Activated CD4-positive, CD25-positive, alpha-beta regulatory T cell treated with anti-CD3 and anti-CD28 coated beads, Interleukin-2, amount 50 U/mL, for 24 hours (primary cell): ENCODE results near the gene OR4F15.

ENCODE experiments used
- ATAC-seq, 2 donors: fragments of 150-1000 bp; cut with Tn5 transposase; one replicate each; pipeline ENCODE4 v1.10.0; 2021; ENCODE audit warnings: mild to moderate bottlenecking in 1 of 2, moderate library complexity in 1 of 2

OR4F15 gene

DNA sequence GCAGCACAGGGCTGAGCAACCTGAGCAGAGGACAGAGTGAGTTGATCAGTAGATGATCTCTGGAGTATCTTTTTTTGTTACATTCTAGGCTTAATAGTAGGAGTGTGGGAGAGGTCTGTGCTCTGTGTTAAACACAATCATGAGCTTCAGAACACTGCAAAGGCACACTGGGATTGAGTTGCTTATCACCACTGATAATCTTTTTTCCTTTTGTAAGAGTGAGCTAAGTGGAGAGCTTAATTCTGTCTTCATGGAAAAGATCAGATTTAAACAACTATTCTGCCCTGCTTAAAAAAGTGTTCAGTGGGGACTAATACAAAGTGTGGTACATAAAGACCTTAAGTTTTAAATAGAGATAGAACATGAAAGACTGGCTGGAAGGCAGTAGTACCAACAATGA, 7.6 kb upstream of the OR4F15 start:
- no peak for ATAC-seq

DNA sequence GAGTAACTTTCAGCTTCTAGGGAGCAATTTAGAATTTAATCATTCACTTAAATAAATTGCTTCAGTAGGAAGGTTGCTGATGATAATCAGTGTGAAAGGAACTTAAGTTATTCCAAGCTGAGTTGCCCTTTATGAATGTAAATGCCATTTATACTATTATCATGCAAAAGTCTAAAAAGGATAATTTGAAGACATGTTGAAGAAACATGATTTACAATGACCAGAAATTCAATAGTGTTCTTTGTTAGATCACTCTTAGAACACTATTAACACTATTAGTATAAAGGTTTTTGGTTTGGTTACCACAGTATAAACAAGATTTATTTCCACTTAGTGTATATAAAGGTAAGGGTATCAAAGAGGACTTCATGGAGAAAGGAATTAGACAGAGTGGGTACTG, 7.1 kb upstream of the OR4F15 start:
- ATAC-seq, result no peak

DNA sequence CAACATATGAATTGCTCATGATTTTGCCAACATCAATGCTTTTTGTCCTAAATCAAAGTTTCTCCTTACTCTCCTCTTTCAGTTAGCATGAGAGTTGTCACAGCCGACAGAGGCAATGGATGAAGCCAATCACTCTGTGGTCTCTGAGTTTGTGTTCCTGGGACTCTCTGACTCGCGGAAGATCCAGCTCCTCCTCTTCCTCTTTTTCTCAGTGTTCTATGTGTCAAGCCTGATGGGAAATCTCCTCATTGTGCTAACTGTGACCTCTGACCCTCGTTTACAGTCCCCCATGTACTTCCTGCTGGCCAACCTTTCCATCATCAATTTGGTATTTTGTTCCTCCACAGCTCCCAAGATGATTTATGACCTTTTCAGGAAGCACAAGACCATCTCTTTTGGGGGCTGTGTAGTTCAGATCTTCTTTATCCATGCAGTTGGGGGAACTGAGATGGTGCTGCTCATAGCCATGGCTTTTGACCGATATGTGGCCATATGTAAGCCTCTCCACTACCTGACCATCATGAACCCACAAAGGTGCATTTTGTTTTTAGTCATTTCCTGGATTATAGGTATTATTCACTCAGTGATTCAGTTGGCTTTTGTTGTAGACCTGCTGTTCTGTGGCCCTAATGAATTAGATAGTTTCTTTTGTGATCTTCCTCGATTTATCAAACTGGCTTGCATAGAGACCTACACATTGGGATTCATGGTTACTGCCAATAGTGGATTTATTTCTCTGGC, 6.2 kb upstream of the OR4F15 start:
- no peak for ATAC-seq

DNA sequence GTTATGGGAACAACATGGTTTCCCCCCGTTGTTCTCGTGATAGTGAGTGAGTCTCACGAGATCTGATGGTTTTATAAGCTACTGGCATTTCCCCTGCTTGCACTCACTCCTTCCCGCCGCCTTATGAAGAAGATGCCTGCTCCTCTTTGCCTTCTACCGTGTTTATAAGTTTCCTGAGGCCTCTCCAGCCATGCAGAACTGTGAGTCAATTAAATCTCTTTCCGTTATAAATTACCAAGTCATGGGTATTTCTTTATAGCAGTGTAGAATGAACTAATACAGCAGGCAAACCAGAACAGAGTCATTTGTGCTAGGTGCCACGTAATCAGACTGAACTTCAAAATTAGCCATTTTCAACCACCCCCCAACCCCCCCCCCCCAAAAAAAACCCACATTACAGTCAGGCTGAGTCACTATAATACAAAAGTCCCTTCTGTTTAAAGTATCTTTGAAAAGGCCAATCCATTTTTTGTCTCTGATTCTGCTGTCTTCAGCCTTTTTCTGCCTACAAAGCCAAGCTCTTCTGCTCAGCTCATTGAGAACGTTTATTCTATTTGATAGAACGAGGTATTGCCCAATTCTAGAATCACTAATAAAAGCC, 4.6 kb upstream of the OR4F15 start:
- ATAC-seq, result peak in 1 of 2 donors; percentile 24

DNA sequence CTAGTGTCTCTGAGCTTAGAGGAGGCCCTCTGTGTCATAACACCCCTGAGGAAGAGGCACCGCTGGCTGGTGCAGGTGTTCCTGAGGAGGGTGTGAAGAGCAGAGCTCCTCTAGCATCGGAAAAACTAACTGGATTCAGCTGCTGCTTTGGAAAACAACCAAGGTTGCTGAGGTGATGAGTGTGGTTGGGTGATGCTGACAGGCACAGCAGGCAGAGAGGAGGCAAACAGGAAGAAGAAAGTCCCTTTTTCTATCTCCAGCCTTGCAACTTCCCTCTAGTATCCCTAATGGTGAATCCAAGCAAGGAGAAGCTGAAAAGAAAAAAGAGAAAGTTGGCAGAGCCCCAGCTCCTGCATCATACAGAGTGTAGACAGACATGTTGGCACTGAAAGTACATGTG, 3.8 kb upstream of the OR4F15 start:
- no peak for ATAC-seq

DNA sequence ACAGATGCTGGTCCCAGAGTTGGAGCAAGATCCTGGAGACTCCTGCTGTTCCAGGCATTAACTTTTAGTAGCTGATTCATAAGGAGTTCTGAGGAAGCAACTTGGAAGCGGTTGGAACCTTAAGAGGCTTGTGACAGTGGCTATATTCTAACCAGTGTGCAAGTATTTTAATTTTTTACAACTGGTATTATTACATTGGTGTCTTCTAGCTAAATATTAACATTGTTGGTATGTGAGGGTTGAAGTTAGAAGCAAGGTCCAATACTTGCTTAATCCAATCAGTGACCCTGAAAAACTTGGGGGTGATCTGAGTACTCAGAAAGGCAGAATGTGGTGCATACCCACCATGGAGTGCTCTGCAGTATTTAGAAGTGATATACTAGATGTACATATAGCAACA, 1.5 kb upstream of the OR4F15 start:
- no peak for ATAC-seq

DNA sequence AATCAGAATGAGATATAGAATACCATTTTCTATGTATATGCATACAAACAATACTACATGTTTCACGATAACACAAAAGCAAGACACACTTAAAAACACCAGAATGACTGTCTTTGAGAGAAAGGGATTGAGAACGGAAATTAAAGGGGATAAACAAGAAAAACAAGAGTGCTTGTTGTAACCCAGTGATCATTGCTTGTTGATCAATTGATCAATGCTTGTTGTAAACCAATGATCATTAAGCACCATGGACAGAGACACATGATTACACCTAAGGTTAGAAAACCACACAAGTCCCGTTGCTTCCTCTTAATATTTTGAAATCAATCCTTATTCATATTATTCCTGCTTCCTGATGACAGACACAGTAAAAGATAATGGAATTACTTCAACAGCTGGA, 1.1 kb upstream of the OR4F15 start:
- ATAC-seq, result no peak

DNA sequence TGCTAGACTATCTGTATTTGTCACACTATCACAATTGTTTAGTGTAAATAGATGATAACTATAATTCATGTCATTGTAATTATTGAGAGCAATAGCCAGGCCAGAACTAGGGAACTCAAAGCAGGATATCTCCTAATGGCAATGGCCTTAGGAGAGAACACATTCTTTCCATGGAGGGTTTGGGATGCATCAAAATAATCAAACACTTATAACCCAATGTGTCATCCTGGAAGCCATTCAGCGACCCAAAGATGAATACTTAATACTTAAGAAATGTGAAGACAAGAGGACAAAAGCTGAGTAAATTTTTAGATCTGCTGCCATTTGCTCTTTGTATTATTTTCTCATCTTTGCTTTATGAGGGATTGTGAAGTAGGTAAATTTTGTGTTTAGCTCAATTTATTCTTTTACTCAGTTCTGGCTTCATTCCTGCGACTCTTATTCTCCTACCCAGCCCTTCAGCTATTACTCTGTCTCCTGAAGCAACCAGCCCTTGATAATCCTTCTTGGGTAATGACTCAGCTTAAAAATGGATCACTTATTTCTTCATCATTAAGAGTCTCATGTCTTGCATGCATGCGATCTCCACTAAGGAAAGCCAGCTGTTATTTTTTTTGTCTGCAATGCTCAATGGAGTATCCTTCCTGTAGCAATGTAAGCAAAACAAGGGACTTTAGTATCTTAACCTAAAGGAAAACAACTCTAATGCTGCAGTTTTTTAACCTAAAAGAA, 2.0 kb downstream of the OR4F15 start:
- ATAC-seq, result no peak

DNA sequence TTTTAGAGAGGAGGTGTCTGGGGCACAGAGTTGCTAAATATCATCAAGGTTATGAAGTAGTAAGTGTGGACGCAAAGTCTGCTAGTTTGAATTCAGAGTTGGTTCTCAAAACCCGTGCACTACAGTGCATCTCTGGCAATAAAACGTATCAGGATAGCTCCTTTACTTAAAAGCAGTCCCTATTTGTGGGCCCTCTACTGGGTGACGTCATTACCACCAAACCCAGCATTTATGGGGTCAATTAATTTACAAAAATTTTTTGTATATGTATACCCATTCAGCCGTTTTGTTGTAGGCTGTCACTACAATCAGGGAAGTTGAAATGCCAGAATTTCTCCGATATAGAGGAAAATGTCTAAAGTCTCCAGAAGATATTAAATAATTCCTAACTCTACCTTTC, 8.8 kb downstream of the OR4F15 start:
- no peak for ATAC-seq

DNA sequence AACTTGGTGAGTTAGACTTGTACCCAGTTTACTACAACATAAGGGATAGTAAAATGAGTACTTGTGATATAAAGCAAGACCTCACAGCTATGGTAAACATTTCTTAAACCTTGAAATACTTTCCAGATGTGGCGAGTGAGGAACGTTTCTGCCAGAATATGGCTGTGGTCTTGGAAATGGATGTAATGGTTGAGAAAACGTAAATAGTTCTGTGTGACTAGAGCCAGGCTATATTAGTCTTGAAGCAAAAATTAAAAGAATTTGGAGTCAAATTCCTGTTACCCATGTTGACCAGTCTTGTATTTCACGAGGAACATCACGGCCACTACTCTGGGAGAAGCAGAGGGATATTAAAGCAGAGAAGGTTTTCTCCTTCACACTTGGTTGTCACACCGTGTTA, 15.3 kb downstream of the OR4F15 start:
- no peak for ATAC-seq

DNA sequence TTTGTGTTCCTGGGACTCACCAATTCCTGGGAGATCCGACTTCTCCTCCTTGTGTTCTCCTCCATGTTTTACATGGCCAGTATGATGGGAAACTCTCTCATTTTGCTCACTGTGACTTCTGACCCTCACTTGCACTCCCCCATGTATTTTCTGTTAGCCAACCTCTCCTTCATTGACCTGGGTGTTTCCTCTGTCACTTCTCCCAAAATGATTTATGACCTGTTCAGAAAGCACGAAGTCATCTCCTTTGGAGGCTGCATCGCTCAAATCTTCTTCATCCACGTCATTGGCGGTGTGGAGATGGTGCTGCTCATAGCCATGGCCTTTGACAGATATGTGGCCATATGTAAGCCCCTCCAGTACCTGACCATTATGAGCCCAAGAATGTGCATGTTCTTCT, 16.8 kb downstream of the OR4F15 start:
- ATAC-seq, result no peak

DNA sequence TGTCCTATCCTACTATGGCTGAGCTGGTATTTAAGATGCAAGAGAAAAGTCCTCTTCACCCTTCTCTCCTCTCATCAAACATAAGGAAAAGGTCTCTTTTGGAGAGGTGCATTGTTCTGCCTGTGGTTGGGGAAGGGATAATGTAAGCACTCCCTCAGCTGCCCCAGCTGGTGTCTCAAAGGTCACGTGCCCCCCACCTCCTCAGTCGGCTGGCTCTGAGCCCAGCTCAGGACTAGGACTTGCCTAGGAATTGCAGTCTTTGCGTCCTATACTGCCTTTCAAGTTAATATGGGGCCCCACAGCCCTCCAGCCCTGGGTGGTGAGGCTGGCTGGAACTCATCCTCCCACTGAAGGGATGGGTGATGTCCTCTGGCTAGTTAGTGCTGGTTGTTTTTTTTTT, 29.7 kb downstream of the OR4F15 start:
- ATAC-seq, result no peak

DNA sequence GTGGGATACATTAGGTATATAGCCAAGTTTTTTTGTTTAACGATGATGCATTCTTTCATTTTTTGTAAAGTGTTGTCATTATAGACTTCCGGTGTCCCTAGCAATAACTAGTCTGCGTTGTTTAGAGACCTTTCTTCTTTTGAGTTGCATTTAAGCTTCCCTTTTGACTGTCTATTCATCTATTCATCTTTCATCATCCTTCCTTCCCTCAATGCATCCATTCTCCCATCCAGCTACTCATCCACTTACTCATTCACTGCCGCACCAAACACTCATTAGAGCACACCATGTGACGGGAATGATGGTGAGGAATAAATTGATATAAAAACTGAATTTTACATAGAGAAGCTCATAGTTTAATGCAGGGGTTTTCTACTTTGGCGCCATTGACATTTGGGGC, 32.9 kb downstream of the OR4F15 start:
- ATAC-seq, result no peak

DNA sequence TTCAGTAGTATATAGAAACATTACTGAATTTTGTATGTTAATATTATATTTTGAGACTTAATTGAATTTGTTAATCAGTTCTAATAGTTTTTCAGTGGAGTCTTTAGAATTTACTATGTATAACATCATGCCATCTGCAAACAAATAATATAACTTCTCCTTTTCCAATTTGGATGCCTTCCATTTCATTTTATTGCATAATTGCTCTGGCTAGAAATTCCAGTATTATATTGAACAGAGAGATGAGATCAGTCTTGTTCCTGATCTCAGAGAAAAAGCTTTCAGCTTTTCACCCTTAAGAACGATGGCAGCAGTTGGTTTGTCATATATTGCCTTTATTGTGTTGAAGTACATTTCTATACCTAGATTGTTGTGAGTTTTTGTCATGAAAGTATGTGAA, 40.4 kb downstream of the OR4F15 start:
- ATAC-seq, result no peak
